ENCODE results near the gene TOR1B.
A peak's percentile ranks its signal among the peaks of the same experiment; 100 is the strongest.

TOR1B gene

GRCh38 chr9:129834489-129835127 lies 31.6 kb downstream of the TOR1B start:
- TF ChIP-seq SIN3A (IDR thresholded peaks at IDR 0.05; ENCODE audit: borderline replicate concordance, insufficient read depth, low read length) (no peak), REST (IDR thresholded peaks at IDR 0.05; ENCODE audit: insufficient read depth in 1 of 2, low read depth in 2 of 2, low read length in 2 of 2) (no peak)

GRCh38 chr9:129835128-129835859 lies 32.3 kb downstream of the TOR1B start, which contains the start of the genes C9orf78 and USP20:
Gene C9orf78 (minus strand): TSS chr9:129835275. CDS start chr9:129835221, 54 bp downstream.
Gene USP20 (plus strand): TSS chr9:129835458. CDS start chr9:129852556, 17,098 bp downstream.
- TF ChIP-seq SIN3A (IDR thresholded peaks at IDR 0.05; ENCODE audit: borderline replicate concordance, insufficient read depth, low read length): peak; percentile 89; the same call in 1 of the 2 replicates
- TF ChIP-seq POLR2AphosphoS5 (IDR thresholded peaks at IDR 0.05; ENCODE audit: low read depth, low read length): peak; percentile 85
- TF ChIP-seq FOXP2 (optimal IDR thresholded peaks at IDR 0.05; ENCODE audit: borderline replicate concordance, extremely low read depth, extremely low read length, insufficient read depth): no peak
- TF ChIP-seq TAF1 (IDR thresholded peaks at IDR 0.05; ENCODE audit: borderline replicate concordance, insufficient read depth, low read length): peak; percentile 66; the same call in 1 of the 2 replicates
- TF ChIP-seq REST (IDR thresholded peaks at IDR 0.05; ENCODE audit: insufficient read depth in 1 of 2, low read depth in 2 of 2, low read length in 2 of 2): no peak

- TF ChIP-seq POLR2AphosphoS5 (IDR thresholded peaks at IDR 0.05; ENCODE audit: low read depth, low read length) (no peak), REST (IDR thresholded peaks at IDR 0.05; ENCODE audit: insufficient read depth in 1 of 2, low read depth in 2 of 2, low read length in 2 of 2) (no peak), FOXP2 (optimal IDR thresholded peaks at IDR 0.05; ENCODE audit: borderline replicate concordance, extremely low read depth, extremely low read length, insufficient read depth) (no peak), TAF1 (IDR thresholded peaks at IDR 0.05; ENCODE audit: borderline replicate concordance, insufficient read depth, low read length) (no peak), SIN3A (IDR thresholded peaks at IDR 0.05; ENCODE audit: borderline replicate concordance, insufficient read depth, low read length) (no peak)
Measured at GRCh38 chr9:129835860-129836223, 32.9 kb downstream of the TOR1B start.

GRCh38 chr9:129836311-129837007 lies 33.5 kb downstream of the TOR1B start:
- no peak for TF ChIP-seq TAF1 (IDR thresholded peaks at IDR 0.05; ENCODE audit: borderline replicate concordance, insufficient read depth, low read length)
- no peak for TF ChIP-seq SIN3A (IDR thresholded peaks at IDR 0.05; ENCODE audit: borderline replicate concordance, insufficient read depth, low read length)

DNA sequence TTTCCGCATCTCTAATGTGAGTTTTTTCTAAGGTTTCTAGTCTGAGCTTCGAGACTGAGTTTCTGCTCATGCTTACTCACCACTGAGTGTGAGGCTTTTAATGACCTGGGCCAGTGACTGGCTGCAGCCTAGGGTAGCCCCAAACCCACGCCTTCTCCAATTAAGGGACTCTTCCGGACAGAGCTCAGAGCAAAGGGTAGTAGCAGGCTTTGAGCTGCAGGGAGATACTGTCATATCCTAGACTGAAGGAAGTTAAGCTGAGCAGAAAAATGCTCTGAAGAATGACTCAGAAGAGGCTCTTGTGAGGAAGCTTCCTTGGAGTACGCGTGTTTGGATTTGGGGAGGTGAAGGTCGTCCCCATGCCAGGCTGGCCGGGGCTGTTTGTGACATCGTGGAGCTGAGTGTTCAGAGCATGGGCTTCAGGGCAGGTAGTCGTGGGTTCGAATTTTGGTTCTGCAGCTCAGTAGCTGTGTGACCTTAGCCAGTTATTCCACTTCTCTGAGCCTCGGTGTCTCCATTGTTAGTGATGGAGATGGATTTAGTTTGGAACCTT lies 35.8 kb downstream of the TOR1B start:
- TF ChIP-seq FOXP2 (optimal IDR thresholded peaks at IDR 0.05; ENCODE audit: borderline replicate concordance, extremely low read depth, extremely low read length, insufficient read depth) (no peak), POLR2AphosphoS5 (IDR thresholded peaks at IDR 0.05; ENCODE audit: low read depth, low read length) (no peak), TAF1 (IDR thresholded peaks at IDR 0.05; ENCODE audit: borderline replicate concordance, insufficient read depth, low read length) (peak; percentile 35; the same call in 1 of the 2 replicates), REST (IDR thresholded peaks at IDR 0.05; ENCODE audit: insufficient read depth in 1 of 2, low read depth in 2 of 2, low read length in 2 of 2) (peak in 1 of 2 experiments; percentile 52; a peak in 1 of 4 replicates), SIN3A (IDR thresholded peaks at IDR 0.05; ENCODE audit: borderline replicate concordance, insufficient read depth, low read length) (0 out of 2 replicates have a peak, but pooled peaks have one; percentile 10)
